ENCODE measurements around the gene SYTL3. TPM values are rescaled to one million over a fixed set of nuclear protein-coding genes. Genes with fewer than 3 reads are reported as not detected.

The SYTL3 gene
- total and polyA plus RNA-seq, 2 of the 8 experiments (the other 6 are each of a cell fraction or from before 2014, with no cell fraction given) = 0.27 to 0.99 TPM

DNA sequence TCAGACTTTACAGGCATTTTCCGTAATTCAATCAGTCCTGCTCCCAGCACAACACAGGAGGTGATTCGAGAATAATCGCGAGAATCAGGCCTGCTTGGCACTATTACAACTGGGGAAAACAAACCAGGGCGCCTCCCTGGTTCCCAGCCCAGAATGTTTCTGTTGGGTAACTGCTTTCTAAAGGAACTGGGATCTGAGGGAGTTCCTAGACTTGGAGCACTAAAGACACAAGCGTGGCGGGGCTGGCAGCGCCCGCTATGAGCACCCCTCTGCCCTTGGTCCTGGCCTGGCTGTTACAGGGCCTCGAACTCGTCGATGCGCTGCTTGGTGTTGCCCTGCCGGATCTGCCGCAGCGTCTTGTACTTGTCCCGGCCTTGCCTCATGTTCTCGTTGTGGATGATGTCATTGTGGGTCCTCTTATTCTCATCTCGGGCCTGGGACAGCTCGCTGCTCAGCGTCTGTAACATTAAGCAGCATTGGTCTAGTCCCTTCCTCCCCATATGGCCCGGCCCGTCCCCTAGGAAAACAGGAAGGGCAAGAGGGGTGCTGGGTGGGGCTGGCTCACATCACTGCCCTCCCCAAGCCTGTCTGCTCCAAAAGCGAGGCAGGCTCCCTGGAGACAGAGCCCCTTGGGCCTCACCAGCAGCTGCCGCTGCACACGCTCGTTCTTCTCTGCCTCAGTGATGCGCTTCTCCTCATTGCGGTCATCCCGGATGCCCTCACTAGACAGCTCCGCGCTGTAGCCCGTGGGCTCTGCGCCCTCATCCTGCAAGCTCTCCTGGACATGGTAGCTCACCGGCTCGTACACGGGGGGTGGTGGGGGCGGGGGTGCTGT is 117.0 kb downstream of the SYTL3 start:
- Histone ChIP-seq H3K36me3 (ENCODE audit: control insufficient read depth in 2 of 4, insufficient read depth in 4 of 4, low read length in 3 of 4) (peaks cover 47 to 75% (median 61%) of the 10 kb centered on the region in 4 experiments), H3K9me3 (ENCODE audit: insufficient read depth in 2 of 2, low read depth in 1 of 2, low read length in 1 of 2) (no peaks in the 10 kb centered on the region), H4K91ac (replicated peaks; ENCODE audit: insufficient read length, low read length) (no peak overlapping the region), H4K5ac (ENCODE audit: insufficient read length, low read depth, low read length) (no peak overlapping the region), H3K79me2 (ENCODE audit: control insufficient read depth in 1 of 2, insufficient read depth in 2 of 2, low read length in 2 of 2) (no peaks in the 10 kb centered on the region), H3K79me1 (ENCODE audit: low read depth, low read length) (peaks cover 2% of the 10 kb centered on the region; the same call in 1 of the 2 replicates), H3K9ac (replicated peaks in 1 of 4; ENCODE audit: extremely low read depth in 1 of 4, low read depth in 3 of 4, low read length in 3 of 4) (no peak overlapping the region), H4K20me1 (replicated peaks in 1 of 2; ENCODE audit: control insufficient read depth in 1 of 2, insufficient read depth in 2 of 2, low read length in 2 of 2) (peaks cover 1 to 23% of the 10 kb centered on the region in 2 experiments), H3K4ac (replicated peaks; ENCODE audit: insufficient read length, low read depth, low read length) (no peak overlapping the region), H2AK5ac (ENCODE audit: low read depth, low read length) (no peak overlapping the region), H2AFZ (ENCODE audit: low read length) (no peak overlapping the region), H2BK5ac (ENCODE audit: low read depth, low read length) (no peak overlapping the region), H3K4me2 (ENCODE audit: insufficient read depth in 1 of 2, low read depth in 2 of 2, low read length in 2 of 2) (no peak overlapping the region), H2BK120ac (replicated peaks; ENCODE audit: low read depth, low read length) (no peak overlapping the region), H3K56ac (replicated peaks; ENCODE audit: insufficient read length, low read depth, low read length) (no peak overlapping the region), H3K27me3 (replicated peaks in 1 of 4; ENCODE audit: control insufficient read depth in 3 of 4, extremely low read depth in 1 of 4, insufficient read depth in 3 of 4, low read length in 3 of 4) (no peaks in the 10 kb centered on the region), H4K8ac (ENCODE audit: extremely low read depth, insufficient read depth, low read length) (no peak overlapping the region; the same call in 1 of the 2 replicates), H3K18ac (ENCODE audit: extremely low read depth, low read length) (no peak overlapping the region), H3K14ac (ENCODE audit: insufficient read length) (no peak overlapping the region), H2BK15ac (ENCODE audit: low read length) (no peak overlapping the region), H3K23ac (ENCODE audit: insufficient read length) (no peak overlapping the region), H3K4me1 (replicated peaks in 1 of 4; ENCODE audit: control insufficient read depth in 3 of 4, insufficient read depth in 4 of 4, low read length in 3 of 4) (peaks cover 0 to 2% (median 0%) of the 10 kb centered on the region in 4 experiments; a peak in 2 of 7 replicates), H3K27ac (ENCODE audit: low read depth, low read length) (no peak overlapping the region), H2BK20ac (ENCODE audit: low read length) (no peak overlapping the region), H3K4me3 (ENCODE audit: extremely low read depth in 1 of 4, insufficient read depth in 2 of 4, low read depth in 3 of 4, low read length in 4 of 4) (no peak overlapping the region), H3K23me2 (ENCODE audit: low read depth, low read length) (no peaks in the 10 kb centered on the region; the same call in 1 of the 2 replicates), H2BK12ac (ENCODE audit: low read depth, low read length) (no peak overlapping the region)
- WGBS, 2 experiments (ENCODE audit: extremely low coverage in 1 of 2, insufficient coverage in 1 of 2, insufficient read length in 1 of 2, insufficient replicate concordance in 2 of 2, low coverage in 1 of 2, low lambda C conversion rate in 2 of 2, missing lambda C conversion rate in 1 of 2) = 94% methylated on average over 38 of the region's 38 CpGs; no CpG with 5 or more reads in 1 of the 2 experiments
- DNase-seq (ENCODE audit: low read depth in 1 of 2, low spot score in 2 of 2) (no peak), FAIRE-seq (no peak)
- ChIA-PET POLR2A (ENCODE audit: partially characterized antibody) (interaction anchor here (1.1 to 9.0 kb wide), 6 partner anchors 11 to 52 kb away, joined by 3 to 75 read pairs (median 4); no protein-coding TSS in a partner anchor), CTCF (ENCODE audit: partially characterized antibody) (interaction anchor here (1.1 to 3.3 kb wide), 7 partner anchors 8 to 206 kb away, joined by 3 to 15 read pairs (median 3); no protein-coding TSS in a partner anchor)
- TF ChIP-seq SIN3A (conservative IDR thresholded peaks at IDR 0.05 in 1 of 2, IDR thresholded peaks at IDR 0.05 in 1 of 2; ENCODE audit: low read depth in 1 of 2, low read length in 2 of 2) (no peak), POLR2A (IDR thresholded peaks at IDR 0.05; ENCODE audit: control extremely low read depth in 1 of 2, low read depth in 2 of 2, low read length in 2 of 2) (peak in 1 of 2 experiments; percentile 34; a peak in 1 of 3 replicates)
